Muscle of leg (tissue), 16 donors: Measurements from ENCODE around the gene KRT10. TPM values are rescaled to one million over a fixed set of nuclear protein-coding genes. Genes with fewer than 3 reads are reported as not detected.
A peak's percentile ranks its signal among the peaks of the same experiment; 100 is the strongest.
"Not testable (repeated sequence)": the region's sequence is repeated elsewhere in the genome, so short reads cannot be mapped to it uniquely, and the experiment has no call there.

ENCODE experiments used
- DNase-seq: peaks from one replicate; pipeline ENCODE4 v3.0.0; 2013
- H3K27ac ChIP-seq: one replicate; pipeline ENCODE4 v1.5.1; 2013; ENCODE audit warnings: mild to moderate bottlenecking, low read length, control low read depth
- H3K27me3 ChIP-seq: one replicate; pipeline ENCODE4 v1.6.1; 2013; ENCODE audit warnings: low read length; ENCODE audit not compliant: control insufficient read depth, insufficient read depth
- H3K36me3 ChIP-seq: one replicate; pipeline ENCODE4 v1.6.1; 2013; ENCODE audit warnings: low read length; ENCODE audit not compliant: control insufficient read depth, insufficient read depth
- H3K4me1 ChIP-seq: one replicate; pipeline ENCODE4 v1.6.1; 2013; ENCODE audit warnings: low read length; ENCODE audit not compliant: control insufficient read depth, insufficient read depth
- H3K4me3 ChIP-seq: one replicate; pipeline ENCODE4 v1.5.1; 2013; ENCODE audit warnings: low read length, control low read depth
- H3K9me3 ChIP-seq: replicated peaks from 2 replicates; pipeline ENCODE4 v1.6.1; 2013; ENCODE audit warnings: low read depth, low read length; ENCODE audit not compliant: control insufficient read depth
- WGBS: methylation state at CpG from one replicate; pipeline ENCODE4 v1.1.5; 2013; ENCODE audit warnings: missing lambda C conversion rate; ENCODE audit not compliant: insufficient coverage; 5-methylcytosine and 5-hydroxymethylcytosine counted together
- long read RNA-seq, 11 donors: transcript quantifications; one replicate each; lab custom pipeline, GENCODE V29; 2026
- polyA plus RNA-seq, 8 donors: library from polyadenylated mRNA; unstranded; fragments of 120-200 nt; gene quantifications; one replicate each; pipeline versions ENCODE4 v1.2.1 to v1.2.3, GENCODE V29; 2013; ENCODE audit warnings: inconsistent platforms in 1 of 8, low replicate concordance in 1 of 8; ENCODE audit not compliant: insufficient read length in 8 of 8, insufficient read depth in 1 of 8
- total RNA-seq: library from RNA; stranded (reverse); fragments of 120-200 nt; gene quantifications from one replicate; pipeline ENCODE4 v1.2.4, GENCODE V29; 2013

The KRT10 gene
- total RNA-seq (11.6 TPM), polyA plus RNA-seq (100 to 1,000 TPM in 1 of 8 donors, 10 to 100 TPM in 7; 33.5 to 261 (median 47.3) TPM)
- long read RNA-seq, donor 1, partial matches to known transcripts, result 17 of 17 reads
- long read RNA-seq, donor 1, other reads (novel, unspliced or antisense), result 0 of 17 reads
- long read RNA-seq, donor 2, transcript KRT10-201 (8 exons, 2,124 nt), result major isoform, 25 of 46 reads
- long read RNA-seq, donor 2, partial matches to known transcripts, result 21 of 46 reads
- long read RNA-seq, donor 2, other reads (novel, unspliced or antisense), result 0 of 46 reads
- long read RNA-seq, donor 3, transcript KRT10-201 (8 exons, 2,124 nt), result major isoform, 7 of 67 reads
- long read RNA-seq, donor 3, partial matches to known transcripts, result 59 of 67 reads
- long read RNA-seq, donor 3, other reads (novel, unspliced or antisense), result 0 of 67 reads
- long read RNA-seq, donor 4, transcript KRT10-202 (2 exons, 583 nt), result major isoform, 9 of 46 reads
- long read RNA-seq, donor 4, partial matches to known transcripts, result 37 of 46 reads
- long read RNA-seq, donor 4, other reads (novel, unspliced or antisense), result 0 of 46 reads
- long read RNA-seq, donor 5, transcript KRT10-202 (2 exons, 583 nt), result major isoform, 13 of 110 reads
- long read RNA-seq, donor 5, partial matches to known transcripts, result 97 of 110 reads
- long read RNA-seq, donor 5, other reads (novel, unspliced or antisense), result 0 of 110 reads
- long read RNA-seq, donor 6, transcript KRT10-202 (2 exons, 583 nt), result major isoform, 8 of 87 reads
- long read RNA-seq, donor 6, partial matches to known transcripts, result 68 of 87 reads
- long read RNA-seq, donor 6, other reads (novel, unspliced or antisense), result 11 of 87 reads
- long read RNA-seq, donor 7, transcript KRT10-202 (2 exons, 583 nt), result major isoform, 5 of 89 reads
- long read RNA-seq, donor 7, partial matches to known transcripts, result 79 of 89 reads
- long read RNA-seq, donor 7, other reads (novel, unspliced or antisense), result 5 of 89 reads
- long read RNA-seq, donor 8, transcript KRT10-202 (2 exons, 583 nt), result major isoform, 5 of 59 reads
- long read RNA-seq, donor 8, partial matches to known transcripts, result 54 of 59 reads
- long read RNA-seq, donor 8, other reads (novel, unspliced or antisense), result 0 of 59 reads
- long read RNA-seq, donor 9, transcript KRT10-202 (2 exons, 583 nt), result major isoform, 6 of 54 reads
- long read RNA-seq, donor 9, partial matches to known transcripts, result 48 of 54 reads
- long read RNA-seq, donor 9, other reads (novel, unspliced or antisense), result 0 of 54 reads
- long read RNA-seq, donor 10, transcript KRT10-202 (2 exons, 583 nt), result major isoform, 5 of 98 reads
- long read RNA-seq, donor 10, partial matches to known transcripts, result 93 of 98 reads
- long read RNA-seq, donor 10, other reads (novel, unspliced or antisense), result 0 of 98 reads
- long read RNA-seq, donor 11, transcript KRT10-202 (2 exons, 583 nt), result major isoform, 6 of 70 reads
- long read RNA-seq, donor 11, partial matches to known transcripts, result 59 of 70 reads
- long read RNA-seq, donor 11, other reads (novel, unspliced or antisense), result 5 of 70 reads

GRCh38 chr17:40822132-40822812 lies at the start of gene KRT10:
KRT10 (minus strand) TSS chr17:40822614; CDS start chr17:40822585, 29 bp downstream.
- Histone ChIP-seq H3K9me3 (no peaks in the 10 kb centered on the region), H3K4me3 (no peak within 1 kb of the TSS), H3K27ac (no peak within 1 kb of the TSS), H3K4me1 (peaks cover 2% of the 10 kb centered on the region), H3K36me3 (peaks cover 2% of the 10 kb centered on the region), H3K27me3 (no peaks in the 10 kb centered on the region)
- no peak for DNase-seq
- 87% methylated on average over 5 of the region's 7 CpGs for WGBS

GRCh38 chr17:40871316-40871715 lies 48.9 kb upstream of the KRT10 start:
- Histone ChIP-seq H3K27me3 (peaks cover 6% of the 10 kb centered on the region), H3K4me3 (no peak overlapping the region), H3K4me1 (peaks cover 3% of the 10 kb centered on the region), H3K9me3 (no peaks in the 10 kb centered on the region), H3K36me3 (no peaks in the 10 kb centered on the region), H3K27ac (no peak overlapping the region)
- DNase-seq, result no peak
- 100% methylated on average over 1 of the region's 7 CpGs for WGBS

DNA sequence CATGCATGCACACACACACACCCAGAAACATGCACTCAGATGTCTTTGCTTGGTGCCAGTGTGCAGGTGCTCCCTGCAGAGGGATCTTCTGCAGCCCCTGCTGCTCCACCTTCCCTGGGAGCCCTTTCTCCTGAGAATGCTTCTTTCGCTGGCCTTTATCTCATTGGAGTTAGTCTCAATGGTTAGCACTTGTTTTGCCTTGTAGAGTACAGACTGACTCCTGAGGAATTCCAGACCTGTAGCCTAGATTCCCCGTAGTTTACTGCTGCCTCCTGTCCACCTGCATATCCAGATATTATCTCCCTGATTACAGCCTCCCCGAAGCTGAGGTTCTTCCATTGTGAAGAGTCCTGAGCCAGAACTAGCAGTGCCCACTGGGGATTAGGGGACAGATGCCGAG lies 47.7 kb upstream of the KRT10 start:
- no peak overlapping the region for H3K27ac ChIP-seq
- H3K9me3 ChIP-seq, result no peaks in the 10 kb centered on the region
- H3K4me3 ChIP-seq, result no peak overlapping the region
- H3K36me3 ChIP-seq, result no peaks in the 10 kb centered on the region
- 100% methylated on average over 1 of the region's 4 CpGs for WGBS
- no peak for DNase-seq
- peaks cover 6% of the 10 kb centered on the region for H3K27me3 ChIP-seq
- H3K4me1 ChIP-seq, result peaks cover 3% of the 10 kb centered on the region

GRCh38 chr17:40866838-40867237 lies 44.4 kb upstream of the KRT10 start, which contains the start of gene KRT12:
KRT12 (minus strand) TSS chr17:40867223; CDS start chr17:40867186, 37 bp downstream.
- H3K4me1 ChIP-seq, result peaks cover 3% of the 10 kb centered on the region

GRCh38 chr17:40864661-40865390 lies 42.4 kb upstream of the KRT10 start:
- WGBS, result 96% methylated on average over 10 of the region's 14 CpGs
- no peaks in the 10 kb centered on the region for H3K9me3 ChIP-seq
- H3K4me3 ChIP-seq, result no peak overlapping the region
- no peak overlapping the region for H3K27ac ChIP-seq
- H3K27me3 ChIP-seq, result peaks cover 9% of the 10 kb centered on the region
- H3K36me3 ChIP-seq, result no peaks in the 10 kb centered on the region
- peak; percentile 61 for DNase-seq
- peaks cover 3% of the 10 kb centered on the region for H3K4me1 ChIP-seq

More at GRCh38 chr17:40866838-40867237, 44.4 kb upstream of the KRT10 start, which contains the start of gene KRT12:
- Histone ChIP-seq H3K27ac (no peak within 1 kb of the TSS), H3K27me3 (peaks cover 13% of the 10 kb centered on the region), H3K9me3 (no peaks in the 10 kb centered on the region), H3K36me3 (no peaks in the 10 kb centered on the region), H3K4me3 (no peak within 1 kb of the TSS)
- DNase-seq, result no peak
- WGBS, result 93% methylated on average over 3 of the region's 8 CpGs

DNA sequence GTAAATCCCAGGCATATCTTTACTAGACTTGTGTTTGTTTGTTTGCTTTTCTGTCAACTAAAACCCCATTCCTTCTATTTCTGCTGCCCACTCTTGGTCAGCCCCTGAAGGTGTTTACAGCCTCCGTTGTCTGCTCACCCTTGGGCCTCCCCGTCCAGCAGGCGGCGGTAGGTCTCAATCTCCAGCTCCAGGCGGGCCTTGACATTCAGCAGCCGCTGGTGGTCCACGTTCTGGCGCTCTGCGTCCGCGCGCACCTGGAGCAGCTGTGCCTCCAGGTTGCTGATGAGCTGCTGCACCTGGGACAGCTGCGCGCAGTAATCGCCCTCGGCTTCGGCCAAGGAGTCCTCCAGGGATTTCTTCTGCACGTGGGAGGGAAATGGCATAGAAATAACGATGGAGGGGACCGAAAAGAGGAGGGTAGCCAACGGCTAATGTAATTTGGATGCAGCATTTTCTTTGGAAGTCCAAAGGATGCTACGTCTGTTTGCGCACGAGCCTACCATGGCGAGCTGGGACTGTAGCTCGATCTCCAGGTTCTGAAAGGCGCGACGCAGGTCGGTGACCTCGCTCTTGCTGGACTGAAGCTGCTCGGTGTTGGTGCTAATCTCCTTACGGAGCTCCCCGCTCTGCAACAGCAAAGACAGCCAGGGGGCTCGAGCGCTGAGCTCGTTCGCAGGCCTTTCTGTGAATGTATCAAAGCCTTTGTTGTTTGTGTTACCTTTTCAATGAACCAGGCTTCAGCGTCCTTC lies 40.7 kb upstream of the KRT10 start:
- H3K27me3 ChIP-seq, result peaks cover 9% of the 10 kb centered on the region
- H3K9me3 ChIP-seq, result no peaks in the 10 kb centered on the region
- no peak overlapping the region for H3K27ac ChIP-seq
- no peak for DNase-seq
- 54% methylated on average over 39 of the region's 39 CpGs for WGBS
- no peaks in the 10 kb centered on the region for H3K36me3 ChIP-seq
- H3K4me3 ChIP-seq, result no peak overlapping the region
- peaks cover 3% of the 10 kb centered on the region for H3K4me1 ChIP-seq

GRCh38 chr17:40859536-40859935 lies 37.1 kb upstream of the KRT10 start:
- Histone ChIP-seq H3K9me3 (no peaks in the 10 kb centered on the region), H3K27ac (no peak overlapping the region), H3K36me3 (no peaks in the 10 kb centered on the region), H3K27me3 (peaks cover 7% of the 10 kb centered on the region), H3K4me3 (no peak overlapping the region), H3K4me1 (no peaks in the 10 kb centered on the region)
- WGBS, result no CpG with 5 or more reads among the region's 2 CpGs
- peak; percentile 26 for DNase-seq

DNA sequence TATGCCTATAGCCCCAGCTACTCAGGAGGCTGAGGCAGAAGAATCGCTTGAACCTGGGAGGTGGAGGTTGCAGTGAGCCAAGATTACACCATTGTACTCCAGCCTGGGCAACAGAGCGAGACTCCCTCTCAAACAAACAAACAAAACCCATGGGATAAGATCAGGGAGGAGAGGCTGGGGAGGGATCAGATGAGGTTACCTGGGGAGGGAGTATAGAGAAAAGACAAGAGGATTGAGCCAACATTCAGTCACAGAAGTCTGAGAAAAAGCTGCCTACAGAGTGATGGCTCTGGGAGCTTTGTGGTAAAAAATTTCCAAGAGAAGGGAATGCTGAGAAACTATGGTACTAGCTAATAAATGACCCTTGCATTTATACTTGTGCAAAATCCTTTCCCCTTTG lies 36.3 kb upstream of the KRT10 start:
- H3K9me3 ChIP-seq, DNase-seq, H3K4me1 ChIP-seq, H3K36me3 ChIP-seq, H3K4me3 ChIP-seq, H3K27me3 ChIP-seq, H3K27ac ChIP-seq: not testable (repeated sequence)
- no CpG with 5 or more reads among the region's 2 CpGs for WGBS
